Gastrocnemius medialis (tissue), 4 donors: Measurements from ENCODE around the gene LRMDA. TPM values are rescaled to one million over a fixed set of nuclear protein-coding genes. Genes with fewer than 3 reads are reported as not detected.

Experiments used
- ATAC-seq, 2 donors: fragments of 150-250 bp; one replicate each; pipeline ENCODE4 v1.9.1; 2016
- DNase-seq, 2 donors: peaks; one replicate each; pipeline ENCODE4 v3.0.0-alpha.2; 2019
- H3K27ac ChIP-seq, 4 donors: fragments of 200-600 bp; sonication (generic); 1 replicate in 1 of 4; 2 replicates in 3 of 4; pipeline ENCODE4 v1.5.1; 2016 to 2018; ENCODE audit warnings: mild to moderate bottlenecking in 2 of 4, moderate library complexity in 1 of 4
- H3K27me3 ChIP-seq, 3 donors: fragments of 200-600 bp; sonication (generic) in 2 of 3; 1 replicate in 1 of 3; 2 replicates in 2 of 3; pipeline versions ENCODE4 v1.5.1 to v1.6.0; 2016 to 2019; ENCODE audit warnings: mild to moderate bottlenecking in 1 of 3, moderate library complexity in 1 of 3
- H3K36me3 ChIP-seq, 2 donors: fragments of 200-600 bp; sonication (generic) in 1 of 2; one replicate each; pipeline ENCODE4 v1.5.1; 2017 to 2018
- H3K4me1 ChIP-seq, 2 donors: fragments of 200-600 bp; sonication (generic) in 1 of 2; one replicate each; pipeline ENCODE4 v1.5.1; 2016 to 2017; ENCODE audit warnings: mild to moderate bottlenecking in 2 of 2
- H3K4me3 ChIP-seq, 4 donors: fragments of 200-600 bp; sonication (generic) in 3 of 4; 1 replicate in 1 of 4; 2 replicates in 3 of 4; pipeline ENCODE4 v1.5.1; 2016 to 2019; ENCODE audit warnings: mild to moderate bottlenecking in 2 of 4
- H3K9me3 ChIP-seq, 3 donors: fragments of 200-600 bp; sonication (generic) in 2 of 3; 1 replicate in 1 of 3; 2 replicates in 2 of 3; pipeline ENCODE4 v1.5.1; 2016 to 2019
- POLR2A ChIP-seq, 2 donors: fragments of 450-650 bp; IDR thresholded peaks; one replicate each; pipeline ENCODE4 v1.6.1; 2017; ENCODE audit warnings: antibody characterized with exemption in 2 of 2, mild to moderate bottlenecking in 2 of 2, moderate library complexity in 2 of 2
- in situ Hi-C, 4 donors: fragments of 200-750 bp; cut with MboI; loops; one replicate each; pipeline versions ENCODE4 v1.15.0 to v1.8.0; 2017; ENCODE audit warnings: low sequenced_read_pairs in 4 of 4
- intact Hi-C: fragments of 100-400 bp; cut with DNase I; formaldehyde crosslinking; loops from one replicate; pipeline ENCODE4 v1.15.1; 2023; ENCODE audit warnings: low total_unique reads
- total RNA-seq, 4 donors: library from RNA; depleted of rRNA; stranded (reverse); fragments of >200 nt; gene quantifications; one replicate each; pipeline versions ENCODE4 v1.1.0 to v1.2.3, GENCODE V29; 2016
- TF ChIP-seq, protein P1 (sequence below), 5 experiments: fragments of 450-650 bp in 3 of 5; fragments of 200-600 bp in 2 of 5; sonication (generic) in 2 of 5; IDR thresholded peaks in 4 of 5; conservative IDR thresholded peaks in 1 of 5; 1 replicate in 4 of 5; 2 replicates in 1 of 5; pipeline ENCODE4 v1.5.1; 2016 to 2019; ENCODE audit warnings: antibody characterized with exemption in 5 of 5, mild to moderate bottlenecking in 3 of 5, moderate library complexity in 3 of 5

The LRMDA gene
- total RNA-seq, 4 donors from 2014 or later: 0.80 to 4.5 (median 1.4) TPM

GRCh38 chr10:75398692-75399460 is 32.5 kb upstream of the LRMDA start:
- Histone ChIP-seq H3K4me3 (peak overlapping the region in 3 of 4 donors; percentile 57 to 72 (median 71)), H3K9me3 (no peaks in the 10 kb centered on the region), H3K4me1 (peaks cover 0 to 31% of the 10 kb centered on the region in 2 donors), H3K36me3 (no peaks in the 10 kb centered on the region), H3K27ac (peak overlapping the region; percentile 85 to 98 (median 98)), H3K27me3 (peaks cover 2 to 37% (median 29%) of the 10 kb centered on the region in 3 donors)
- intact Hi-C loops (loop anchor here (5.0 kb wide), 1 partner anchor 903 kb away; no protein-coding TSS in a partner anchor), in situ Hi-C loops (loop anchor here (10.0 to 25.0 kb wide), 5 partner anchors 636 to 1163 kb away; no protein-coding TSS in a partner anchor)
- ATAC-seq (no peak), DNase-seq (no peak)
- TF ChIP-seq, protein P1, sequence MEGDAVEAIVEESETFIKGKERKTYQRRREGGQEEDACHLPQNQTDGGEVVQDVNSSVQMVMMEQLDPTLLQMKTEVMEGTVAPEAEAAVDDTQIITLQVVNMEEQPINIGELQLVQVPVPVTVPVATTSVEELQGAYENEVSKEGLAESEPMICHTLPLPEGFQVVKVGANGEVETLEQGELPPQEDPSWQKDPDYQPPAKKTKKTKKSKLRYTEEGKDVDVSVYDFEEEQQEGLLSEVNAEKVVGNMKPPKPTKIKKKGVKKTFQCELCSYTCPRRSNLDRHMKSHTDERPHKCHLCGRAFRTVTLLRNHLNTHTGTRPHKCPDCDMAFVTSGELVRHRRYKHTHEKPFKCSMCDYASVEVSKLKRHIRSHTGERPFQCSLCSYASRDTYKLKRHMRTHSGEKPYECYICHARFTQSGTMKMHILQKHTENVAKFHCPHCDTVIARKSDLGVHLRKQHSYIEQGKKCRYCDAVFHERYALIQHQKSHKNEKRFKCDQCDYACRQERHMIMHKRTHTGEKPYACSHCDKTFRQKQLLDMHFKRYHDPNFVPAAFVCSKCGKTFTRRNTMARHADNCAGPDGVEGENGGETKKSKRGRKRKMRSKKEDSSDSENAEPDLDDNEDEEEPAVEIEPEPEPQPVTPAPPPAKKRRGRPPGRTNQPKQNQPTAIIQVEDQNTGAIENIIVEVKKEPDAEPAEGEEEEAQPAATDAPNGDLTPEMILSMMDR (IDR thresholded peaks at IDR 0.05 in 4 of 5, conservative IDR thresholded peaks at IDR 0.05 in 1 of 5): no peak
- no peak for TF ChIP-seq POLR2A (IDR thresholded peaks at IDR 0.05)

- H3K36me3 ChIP-seq: no peaks in the 10 kb centered on the region
- peaks cover 0 to 34% of the 10 kb centered on the region in 2 donors for H3K4me1 ChIP-seq
- in situ Hi-C loops (loop anchor here (10.0 to 25.0 kb wide), 5 partner anchors 635 to 1163 kb away; no protein-coding TSS in a partner anchor), intact Hi-C loops (loop anchor here (1.0 to 10.0 kb wide), 5 partner anchors 528 to 1155 kb away; no protein-coding TSS in a partner anchor)
- DNase-seq: peak; percentile 63 to 72
- H3K9me3 ChIP-seq: no peaks in the 10 kb centered on the region
- no peak for ATAC-seq
- peak overlapping the region; percentile 85 to 98 (median 98) for H3K27ac ChIP-seq
- peak overlapping the region; percentile 57 to 82 (median 72) for H3K4me3 ChIP-seq
- H3K27me3 ChIP-seq: peaks cover 2 to 42% (median 36%) of the 10 kb centered on the region in 3 donors
- TF ChIP-seq, protein P1 (IDR thresholded peaks at IDR 0.05 in 4 of 5, conservative IDR thresholded peaks at IDR 0.05 in 1 of 5): peak; percentile 26 to 82 (median 48)
- TF ChIP-seq POLR2A (IDR thresholded peaks at IDR 0.05): no peak
Observed at GRCh38 chr10:75399461-75400162, 31.8 kb upstream of the LRMDA start.

DNA sequence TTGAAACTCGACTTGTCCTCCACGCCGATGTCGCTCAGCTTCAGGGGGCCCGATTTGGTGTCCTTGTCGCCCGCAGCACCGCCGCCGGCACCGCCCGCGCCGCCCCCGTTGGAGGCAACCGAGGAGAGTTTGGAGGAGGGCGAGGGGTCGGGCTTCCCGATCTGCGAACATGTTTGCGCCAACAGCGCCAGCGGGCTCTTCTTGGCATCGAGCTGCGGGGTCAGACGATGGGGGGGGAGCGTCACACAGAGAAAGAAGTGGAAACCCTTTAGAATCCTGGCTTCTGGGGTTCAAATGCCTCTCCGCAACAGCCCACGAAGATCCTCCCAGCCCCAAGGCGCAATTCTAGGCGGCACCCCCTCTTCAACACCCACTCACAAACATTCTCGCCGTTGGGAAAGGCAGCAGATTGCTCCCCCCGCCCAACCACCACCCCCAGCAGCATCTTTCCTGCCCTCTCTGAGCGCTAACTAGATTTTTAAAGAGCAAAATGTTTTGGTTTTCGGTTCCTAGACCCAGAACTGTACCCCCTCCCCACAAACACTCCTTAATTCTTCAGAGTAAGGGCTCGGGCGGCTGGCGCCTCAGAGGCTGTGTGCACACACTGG is 31.2 kb upstream of the LRMDA start:
- in situ Hi-C loops (no loop called here), intact Hi-C loops (loop anchor here (1.0 to 10.0 kb wide), 4 partner anchors 527 to 1155 kb away; no protein-coding TSS in a partner anchor)
- TF ChIP-seq, protein P1 (IDR thresholded peaks at IDR 0.05 in 4 of 5, conservative IDR thresholded peaks at IDR 0.05 in 1 of 5): no peak
- no peak for TF ChIP-seq POLR2A (IDR thresholded peaks at IDR 0.05)
- H3K9me3 ChIP-seq: no peaks in the 10 kb centered on the region
- peaks cover 0 to 30% of the 10 kb centered on the region in 2 donors for H3K4me1 ChIP-seq
- peak overlapping the region; percentile 85 to 98 (median 98) for H3K27ac ChIP-seq
- DNase-seq (no peak), ATAC-seq (no peak)
- H3K36me3 ChIP-seq: no peaks in the 10 kb centered on the region
- peaks cover 2 to 43% (median 38%) of the 10 kb centered on the region in 3 donors for H3K27me3 ChIP-seq
- peak overlapping the region; percentile 57 to 82 (median 72) for H3K4me3 ChIP-seq

DNA sequence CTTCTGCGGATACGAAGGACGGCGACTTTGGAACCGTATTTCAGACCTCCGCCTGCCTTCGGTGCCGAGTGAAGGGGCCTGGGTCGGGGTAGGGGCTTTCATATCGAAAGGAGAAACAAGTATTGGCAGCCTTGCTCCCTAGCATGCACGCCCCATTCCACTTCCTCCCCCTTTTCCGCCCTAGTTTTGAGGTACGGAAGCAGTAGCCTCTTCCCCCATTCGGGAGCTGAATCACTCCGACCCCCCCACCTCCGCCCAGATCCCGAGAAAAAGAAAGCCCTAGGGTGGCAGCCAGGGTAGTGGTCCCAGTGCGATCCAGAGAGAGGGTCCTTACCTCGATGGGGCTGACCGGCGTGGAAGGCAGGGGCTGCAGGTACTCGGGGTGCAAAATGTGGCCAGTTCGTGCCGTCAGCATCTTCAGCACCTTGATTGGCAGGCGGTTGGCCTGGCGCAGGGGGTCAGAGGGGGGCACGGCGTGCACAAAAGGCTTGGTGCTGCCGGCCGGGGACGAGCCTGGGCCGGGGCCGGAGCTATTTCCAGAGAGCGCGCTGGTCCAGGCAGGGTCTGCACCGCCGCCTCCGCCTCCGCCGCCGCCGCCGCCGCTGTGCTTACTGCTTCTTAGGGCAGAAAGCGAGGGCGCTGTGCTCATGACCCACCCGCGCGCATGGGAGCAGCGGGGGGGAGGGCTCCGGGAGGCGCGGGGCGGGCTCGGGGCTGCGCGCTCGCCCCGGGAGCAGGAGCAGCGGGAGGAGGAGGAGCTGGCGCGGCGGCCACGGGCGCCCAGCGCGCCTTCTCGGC is 30.5 kb upstream of the LRMDA start:
- H3K27me3 ChIP-seq: peaks cover 0 to 38% (median 38%) of the 10 kb centered on the region in 3 donors
- DNase-seq (peak in 1 of 2 donors; percentile 19), ATAC-seq (peak; percentile 7 to 18)
- H3K9me3 ChIP-seq: no peaks in the 10 kb centered on the region
- H3K4me1 ChIP-seq: peaks cover 0 to 30% of the 10 kb centered on the region in 2 donors
- H3K27ac ChIP-seq: peak overlapping the region; percentile 85 to 98 (median 98)
- H3K36me3 ChIP-seq: no peaks in the 10 kb centered on the region
- TF ChIP-seq, protein P1 (IDR thresholded peaks at IDR 0.05 in 4 of 5, conservative IDR thresholded peaks at IDR 0.05 in 1 of 5): no peak
- no peak for TF ChIP-seq POLR2A (IDR thresholded peaks at IDR 0.05)
- intact Hi-C loops (loop anchor here (1.0 to 10.0 kb wide), 4 partner anchors 526 to 1154 kb away; no protein-coding TSS in a partner anchor), in situ Hi-C loops (no loop called here)
- peak overlapping the region; percentile 57 to 82 (median 72) for H3K4me3 ChIP-seq
